GM19351 (cell line): ENCODE measurements around the gene CHST5.
A peak's percentile ranks its signal among the peaks of the same experiment; 100 is the strongest.
"Not testable (repeated sequence)": the region's sequence is repeated elsewhere in the genome, so short reads cannot be mapped to it uniquely, and the experiment has no call there.

Source experiments
- ATAC-seq: cut with Tn5 transposase; IDR thresholded peaks from one replicate; pipeline ENCODE4 v1.9.1; 2021; ENCODE audit warnings: mild to moderate bottlenecking, moderate library complexity; ENCODE audit not compliant: unreplicated experiment

CHST5 gene

GRCh38 chr16:75552951-75553350 is 17.0 kb upstream of the CHST5 start:
- no peak for ATAC-seq

- peak; percentile 68 for ATAC-seq
These were observed 14.3 kb upstream of the CHST5 start for GRCh38 chr16:75550211-75550662.

- ATAC-seq = not testable (repeated sequence)
These were observed 12.5 kb upstream of the CHST5 start for GRCh38 chr16:75548456-75548855.

GRCh38 chr16:75546293-75546692 is 10.4 kb upstream of the CHST5 start:
- ATAC-seq = no peak

- not testable (repeated sequence) for ATAC-seq
These were observed 10.0 kb upstream of the CHST5 start for GRCh38 chr16:75545879-75546278.

- not testable (repeated sequence) for ATAC-seq
These were observed 6.6 kb upstream of the CHST5 start for GRCh38 chr16:75542462-75542861.

- no peak for ATAC-seq
These were observed 5.3 kb upstream of the CHST5 start for GRCh38 chr16:75541236-75541635.

GRCh38 chr16:75538882-75539565 is 3.1 kb upstream of the CHST5 start:
- ATAC-seq = not testable (repeated sequence)

- no peak for ATAC-seq
These were observed 1.9 kb upstream of the CHST5 start for GRCh38 chr16:75537776-75538175.

- no peak for ATAC-seq
These were observed 581 bp downstream of the CHST5 start for GRCh38 chr16:75535211-75535843.

- ATAC-seq = no peak
These were observed 1.2 kb downstream of the CHST5 start for GRCh38 chr16:75534560-75535205.

- no peak for ATAC-seq
These were observed 3.1 kb downstream of the CHST5 start for GRCh38 chr16:75532791-75533190.

GRCh38 chr16:75532142-75532765 is 3.7 kb downstream of the CHST5 start:
- no peak for ATAC-seq

GRCh38 chr16:75529959-75530358 is 5.9 kb downstream of the CHST5 start:
- ATAC-seq = no peak

GRCh38 chr16:75529056-75529905 is 6.6 kb downstream of the CHST5 start:
- ATAC-seq = no peak

- ATAC-seq = no peak
These were observed 8.0 kb downstream of the CHST5 start for GRCh38 chr16:75527825-75528299.

- no peak for ATAC-seq
These were observed 9.7 kb downstream of the CHST5 start for GRCh38 chr16:75526032-75526790.

- no peak for ATAC-seq
These were observed 16.7 kb downstream of the CHST5 start for GRCh38 chr16:75519175-75519574.

GRCh38 chr16:75516189-75516966 is 19.5 kb downstream of the CHST5 start:
- not testable (repeated sequence) for ATAC-seq
